ENCODE measurements around the gene SLC19A2.
A peak's percentile ranks its signal among the peaks of the same experiment; 100 is the strongest.
"Not testable (repeated sequence)": the region's sequence is repeated elsewhere in the genome, so short reads cannot be mapped to it uniquely, and the experiment has no call there.

The SLC19A2 gene

DNA sequence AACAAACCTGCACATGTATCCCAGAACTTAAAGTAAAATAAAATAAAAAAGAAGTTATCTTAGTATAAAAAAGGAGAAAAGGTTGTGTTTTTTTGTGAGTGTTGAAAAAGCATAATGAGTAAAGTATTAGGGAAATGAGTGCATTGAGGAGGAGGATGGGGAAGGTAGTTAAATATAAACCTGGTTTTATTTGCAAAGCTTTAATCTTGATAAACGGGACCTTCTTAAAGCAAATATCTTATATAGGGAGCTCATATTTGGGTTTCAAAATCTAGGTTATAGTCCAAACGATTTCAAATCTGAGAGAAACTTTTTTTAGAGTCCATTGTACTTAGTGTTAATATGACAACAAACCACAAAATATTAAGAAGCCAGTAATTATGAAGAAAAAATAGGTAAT is 21.7 kb upstream of the SLC19A2 start:
- no peaks in the 10 kb centered on the region for H3K27me3 ChIP-seq (ENCODE audit: insufficient read depth, low read length)
- H2BK12ac ChIP-seq (ENCODE audit: low read length): no peak overlapping the region
- H3K27ac ChIP-seq (ENCODE audit: low read depth, low read length): no peak overlapping the region
- H3K4me1 ChIP-seq (ENCODE audit: control insufficient read depth in 1 of 2, insufficient read depth in 2 of 2, low read length in 2 of 2): no peaks in the 10 kb centered on the region
- no peak overlapping the region for H4K91ac ChIP-seq (ENCODE audit: low read depth, low read length)
- H2AK5ac ChIP-seq (ENCODE audit: low read length): no peak overlapping the region
- no peaks in the 10 kb centered on the region for H3K79me2 ChIP-seq (ENCODE audit: control insufficient read depth, insufficient read depth, low read length, poor library complexity)
- H3K4me3 ChIP-seq (ENCODE audit: low read depth, low read length): no peak overlapping the region
- H3K18ac ChIP-seq (ENCODE audit: low read length): no peak overlapping the region
- no peak overlapping the region for H3K9ac ChIP-seq (ENCODE audit: low read length)
- no peak overlapping the region for H4K8ac ChIP-seq (ENCODE audit: low read depth, low read length)
- no peak overlapping the region for H4K12ac ChIP-seq (ENCODE audit: low read depth, low read length)
- H2AFZ ChIP-seq (ENCODE audit: insufficient read depth, low read length, poor library complexity): no peak overlapping the region
- no peak overlapping the region for H3K4ac ChIP-seq (ENCODE audit: low read depth, low read length)
- no peak overlapping the region for H2BK120ac ChIP-seq (ENCODE audit: insufficient read depth, low read length, poor library complexity)
- no peak overlapping the region for H2BK5ac ChIP-seq (ENCODE audit: low read depth, low read length, poor library complexity)
- H3K36me3 ChIP-seq (ENCODE audit: control insufficient read depth in 1 of 2, insufficient read depth in 2 of 2, low read length in 2 of 2): no peaks in the 10 kb centered on the region
- no CpG with 5 or more reads among the region's 2 CpGs for WGBS (ENCODE audit: extremely low coverage, insufficient coverage, insufficient read length)
- no peak for DNase-seq
- no peak overlapping the region for H3K14ac ChIP-seq (ENCODE audit: low read length)
- H3K9me3 ChIP-seq (ENCODE audit: insufficient read depth, low read depth, low read length): no peaks in the 10 kb centered on the region
- H3K4me2 ChIP-seq (ENCODE audit: low read length): no peak overlapping the region
- no peak overlapping the region for H3K23ac ChIP-seq (ENCODE audit: low read length)
- no peaks in the 10 kb centered on the region for H3K79me1 ChIP-seq (ENCODE audit: low read length)

DNA sequence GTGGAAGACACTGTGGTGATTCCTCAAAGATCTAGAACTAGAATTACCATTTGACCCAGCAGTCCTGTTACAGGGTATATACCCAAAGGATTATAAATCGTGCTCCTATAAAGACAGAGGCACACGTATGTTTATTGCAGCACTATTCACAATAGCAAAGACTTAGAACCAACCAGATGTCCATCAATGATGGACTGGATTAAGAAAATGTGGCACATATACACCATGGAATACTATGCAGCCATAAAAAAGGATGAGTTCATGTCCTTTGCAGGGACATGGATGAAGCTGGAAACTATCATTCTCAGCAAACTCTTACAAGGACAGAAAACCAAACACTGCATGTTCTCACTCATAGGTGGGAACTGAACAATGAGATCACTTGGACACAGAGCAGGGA is 17.9 kb upstream of the SLC19A2 start:
- H4K91ac ChIP-seq (ENCODE audit: low read depth, low read length); H3K36me3 ChIP-seq (ENCODE audit: control insufficient read depth in 1 of 2, insufficient read depth in 2 of 2, low read length in 2 of 2); H3K4me1 ChIP-seq (ENCODE audit: control insufficient read depth in 1 of 2, insufficient read depth in 2 of 2, low read length in 2 of 2); H2BK12ac ChIP-seq (ENCODE audit: low read length); H3K27ac ChIP-seq (ENCODE audit: low read depth, low read length); H3K79me1 ChIP-seq (ENCODE audit: low read length); H3K27me3 ChIP-seq (ENCODE audit: insufficient read depth, low read length); H3K4me3 ChIP-seq (ENCODE audit: low read depth, low read length); H4K8ac ChIP-seq (ENCODE audit: low read depth, low read length); H2BK5ac ChIP-seq (ENCODE audit: low read depth, low read length, poor library complexity); H3K9me3 ChIP-seq (ENCODE audit: insufficient read depth, low read depth, low read length); H2BK120ac ChIP-seq (ENCODE audit: insufficient read depth, low read length, poor library complexity); DNase-seq; H3K23ac ChIP-seq (ENCODE audit: low read length); H3K4ac ChIP-seq (ENCODE audit: low read depth, low read length); H4K12ac ChIP-seq (ENCODE audit: low read depth, low read length); H3K9ac ChIP-seq (ENCODE audit: low read length); H3K14ac ChIP-seq (ENCODE audit: low read length); H2AFZ ChIP-seq (ENCODE audit: insufficient read depth, low read length, poor library complexity); H3K4me2 ChIP-seq (ENCODE audit: low read length); H2AK5ac ChIP-seq (ENCODE audit: low read length); H3K79me2 ChIP-seq (ENCODE audit: control insufficient read depth, insufficient read depth, low read length, poor library complexity); H3K18ac ChIP-seq (ENCODE audit: low read length): not testable (repeated sequence)
- no CpG with 5 or more reads among the region's 2 CpGs for WGBS (ENCODE audit: extremely low coverage, insufficient coverage, insufficient read length)

DNA sequence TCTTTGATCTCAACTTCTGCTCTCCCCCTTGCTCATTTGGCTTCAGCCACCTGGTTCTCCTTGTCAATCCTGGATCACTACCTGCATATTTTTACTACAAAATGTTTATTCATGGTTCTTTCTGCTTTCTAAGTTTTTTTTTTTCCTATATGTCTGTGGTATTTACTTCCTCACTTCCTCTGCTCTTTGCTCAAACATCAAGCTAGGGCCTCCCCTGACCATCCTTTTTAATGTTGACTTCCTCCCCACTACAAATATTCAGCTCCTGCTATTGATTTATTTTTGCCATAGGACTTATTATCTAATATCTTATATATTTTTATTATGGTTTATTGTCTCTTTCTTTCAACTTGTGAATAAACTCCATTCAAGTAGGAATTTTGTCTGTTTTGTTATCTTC is 14.1 kb upstream of the SLC19A2 start:
- no peak overlapping the region for H2BK120ac ChIP-seq (ENCODE audit: insufficient read depth, low read length, poor library complexity)
- no peak overlapping the region for H2BK12ac ChIP-seq (ENCODE audit: low read length)
- H3K79me1 ChIP-seq (ENCODE audit: low read length): peaks cover 5% of the 10 kb centered on the region
- no peak overlapping the region for H3K14ac ChIP-seq (ENCODE audit: low read length)
- H3K4me3 ChIP-seq (ENCODE audit: low read depth, low read length): no peak overlapping the region
- H3K23ac ChIP-seq (ENCODE audit: low read length): no peak overlapping the region
- no peak overlapping the region for H4K91ac ChIP-seq (ENCODE audit: low read depth, low read length)
- H4K8ac ChIP-seq (ENCODE audit: low read depth, low read length): no peak overlapping the region
- H2BK5ac ChIP-seq (ENCODE audit: low read depth, low read length, poor library complexity): no peak overlapping the region
- H3K27me3 ChIP-seq (ENCODE audit: insufficient read depth, low read length): no peaks in the 10 kb centered on the region
- H3K79me2 ChIP-seq (ENCODE audit: control insufficient read depth, insufficient read depth, low read length, poor library complexity): no peaks in the 10 kb centered on the region
- peaks cover 2 to 8% of the 10 kb centered on the region in 2 experiments for H3K4me1 ChIP-seq (ENCODE audit: control insufficient read depth in 1 of 2, insufficient read depth in 2 of 2, low read length in 2 of 2)
- H3K9me3 ChIP-seq (ENCODE audit: insufficient read depth, low read depth, low read length): no peaks in the 10 kb centered on the region
- no peak overlapping the region for H3K27ac ChIP-seq (ENCODE audit: low read depth, low read length)
- H3K18ac ChIP-seq (ENCODE audit: low read length): no peak overlapping the region
- no peak overlapping the region for H2AFZ ChIP-seq (ENCODE audit: insufficient read depth, low read length, poor library complexity)
- no peak overlapping the region for H4K12ac ChIP-seq (ENCODE audit: low read depth, low read length)
- H3K4me2 ChIP-seq (ENCODE audit: low read length): no peak overlapping the region
- no peak overlapping the region for H3K4ac ChIP-seq (ENCODE audit: low read depth, low read length)
- H3K36me3 ChIP-seq (ENCODE audit: control insufficient read depth in 1 of 2, insufficient read depth in 2 of 2, low read length in 2 of 2): no peaks in the 10 kb centered on the region
- DNase-seq: no peak
- H2AK5ac ChIP-seq (ENCODE audit: low read length): no peak overlapping the region
- H3K9ac ChIP-seq (ENCODE audit: low read length): no peak overlapping the region

DNA sequence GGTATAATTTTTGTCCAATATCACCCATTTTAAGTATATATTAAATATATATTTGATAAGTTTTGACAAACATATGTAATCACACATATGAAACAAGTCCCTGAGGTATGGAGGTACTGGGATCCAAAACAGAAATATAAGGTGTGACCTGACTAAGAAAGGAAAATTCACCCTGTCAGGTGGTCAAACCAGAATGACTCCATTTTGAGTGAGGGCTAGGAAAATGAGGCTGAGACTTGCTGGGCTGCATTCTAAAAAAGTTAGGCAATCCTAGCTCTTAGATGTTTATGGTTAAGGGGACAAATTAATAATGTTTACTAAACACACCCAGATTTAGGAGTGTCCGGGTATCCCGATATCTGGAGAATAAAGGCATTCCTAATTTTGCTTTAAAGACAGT is 11.6 kb upstream of the SLC19A2 start:
- WGBS (ENCODE audit: extremely low coverage, insufficient coverage, insufficient read length): no CpG with 5 or more reads among the region's 2 CpGs

More for the DNA sequence above, 11.6 kb upstream of the SLC19A2 start:
- DNase-seq: peak; percentile 73 to 89
- Histone ChIP-seq H3K27ac (ENCODE audit: low read depth, low read length) (no peak overlapping the region), H3K9ac (ENCODE audit: low read length) (no peak overlapping the region), H3K4me3 (ENCODE audit: low read depth, low read length) (no peak overlapping the region), H4K12ac (ENCODE audit: low read depth, low read length) (no peak overlapping the region), H2BK12ac (ENCODE audit: low read length) (no peak overlapping the region), H2BK120ac (ENCODE audit: insufficient read depth, low read length, poor library complexity) (no peak overlapping the region), H3K79me2 (ENCODE audit: control insufficient read depth, insufficient read depth, low read length, poor library complexity) (no peaks in the 10 kb centered on the region), H3K14ac (ENCODE audit: low read length) (no peak overlapping the region), H3K18ac (ENCODE audit: low read length) (no peak overlapping the region), H4K8ac (ENCODE audit: low read depth, low read length) (no peak overlapping the region), H3K9me3 (ENCODE audit: insufficient read depth, low read depth, low read length) (no peaks in the 10 kb centered on the region), H3K4ac (ENCODE audit: low read depth, low read length) (no peak overlapping the region), H2BK5ac (ENCODE audit: low read depth, low read length, poor library complexity) (no peak overlapping the region), H3K36me3 (ENCODE audit: control insufficient read depth in 1 of 2, insufficient read depth in 2 of 2, low read length in 2 of 2) (no peaks in the 10 kb centered on the region), H3K79me1 (ENCODE audit: low read length) (peaks cover 5% of the 10 kb centered on the region), H2AK5ac (ENCODE audit: low read length) (no peak overlapping the region), H3K4me2 (ENCODE audit: low read length) (no peak overlapping the region), H3K4me1 (ENCODE audit: control insufficient read depth in 1 of 2, insufficient read depth in 2 of 2, low read length in 2 of 2) (peaks cover 2 to 8% of the 10 kb centered on the region in 2 experiments), H3K23ac (ENCODE audit: low read length) (no peak overlapping the region), H2AFZ (ENCODE audit: insufficient read depth, low read length, poor library complexity) (no peak overlapping the region), H4K91ac (ENCODE audit: low read depth, low read length) (no peak overlapping the region), H3K27me3 (ENCODE audit: insufficient read depth, low read length) (no peaks in the 10 kb centered on the region)

Measured in trophoblast cell (in vitro differentiated cells and primary cell).